Endodermal cell (in vitro differentiated cells): Measurements from ENCODE around the gene AOPEP. TPM values are rescaled to one million over a fixed set of nuclear protein-coding genes. Genes with fewer than 3 reads are reported as not detected.

ENCODE experiments used
- DNase-seq: peaks from one replicate; pipeline ENCODE4 v3.0.0-alpha.2; 2017
- H3K27ac ChIP-seq: 2 replicates; pipeline ENCODE4 v1.5.1; 2013; ENCODE audit warnings: mild to moderate bottlenecking, low read depth, low read length, moderate library complexity
- H3K27me3 ChIP-seq: 2 replicates; pipeline ENCODE4 v1.6.1; 2013; ENCODE audit warnings: mild to moderate bottlenecking, low read length, moderate library complexity; ENCODE audit not compliant: insufficient read depth, control insufficient read depth, poor library complexity, severe bottlenecking
- H3K36me3 ChIP-seq: 2 replicates; pipeline ENCODE4 v1.7.0; 2013; ENCODE audit warnings: mild to moderate bottlenecking, low read length, moderate library complexity; ENCODE audit not compliant: control insufficient read depth, insufficient read depth
- H3K4me1 ChIP-seq: one replicate; pipeline ENCODE4 v1.7.0; 2013; ENCODE audit warnings: low read length; ENCODE audit not compliant: control insufficient read depth, insufficient read depth
- H3K4me3 ChIP-seq: 2 replicates; pipeline ENCODE4 v1.5.1; 2013; ENCODE audit warnings: mild to moderate bottlenecking, low read length, moderate library complexity
- H3K9ac ChIP-seq: 2 replicates; pipeline ENCODE4 v1.6.1; 2013; ENCODE audit warnings: mild to moderate bottlenecking, low read length, moderate library complexity; ENCODE audit not compliant: poor library complexity, severe bottlenecking; ENCODE audit errors: extremely low read depth
- H3K9me3 ChIP-seq: 2 replicates; pipeline ENCODE4 v1.6.1; 2013; ENCODE audit warnings: mild to moderate bottlenecking, low read length, moderate library complexity; ENCODE audit not compliant: control insufficient read depth
- H3K27ac Mint-ChIP-seq: 2 replicates; pipeline ENCODE4 v1.8.0; 2020; ENCODE audit warnings: mixed read lengths
- H3K27me3 Mint-ChIP-seq: 2 replicates; pipeline ENCODE4 v1.8.0; 2021; ENCODE audit warnings: mild to moderate bottlenecking, mixed read lengths; ENCODE audit not compliant: insufficient read depth
- H3K36me3 Mint-ChIP-seq: 2 replicates; pipeline ENCODE4 v1.8.0; 2020; ENCODE audit warnings: low read depth, mixed read lengths
- H3K4me1 Mint-ChIP-seq: 2 replicates; pipeline ENCODE4 v1.8.0; 2020; ENCODE audit warnings: mixed read lengths
- H3K4me3 Mint-ChIP-seq: 2 replicates; pipeline ENCODE4 v1.8.0; 2020; ENCODE audit warnings: mild to moderate bottlenecking, moderate library complexity, mixed read lengths
- H3K9me3 Mint-ChIP-seq: 2 replicates; pipeline ENCODE4 v1.8.0; 2020; ENCODE audit warnings: mild to moderate bottlenecking, mixed read lengths
- CTCF ChIP-seq: fragments of 200-600 bp; sonication (generic); conservative IDR thresholded peaks from 2 replicates; pipeline ENCODE4 v1.5.0; 2021; ENCODE audit warnings: antibody characterized with exemption, mild to moderate bottlenecking
- WGBS, 2 experiments: methylation state at CpG; one replicate each; pipeline versions ENCODE4 v1.1.5 to v1.1.7; 2013; ENCODE audit warnings: missing lambda C conversion rate in 2 of 2, mixed read lengths in 1 of 2; ENCODE audit not compliant: insufficient coverage in 1 of 2, insufficient read length in 1 of 2; 5-methylcytosine and 5-hydroxymethylcytosine counted together
- total RNA-seq, 2 donors: library from RNA; stranded (reverse); fragmentation: NEBNext Ultra II Directional in 1 of 2; extraction: Animal tissue kit (Norgen Biotek cat#: 25700) in 1 of 2; gene quantifications; 2 replicates in 1 of 2; 3 replicates in 1 of 2; pipeline ENCODE4 v1.2.1, GENCODE V29; 2021

AOPEP gene
- total RNA-seq, 2 donors from 2014 or later = 23.4 to 33.7 TPM

- peaks cover 6% of the 10 kb centered on the region for H3K36me3 ChIP-seq
- no peak for TF ChIP-seq CTCF
- H3K4me1 Mint-ChIP-seq = peaks cover 6% of the 10 kb centered on the region
- no peak for DNase-seq
- no peak overlapping the region for H3K27ac ChIP-seq
- H3K9ac ChIP-seq = no peak overlapping the region
- H3K9me3 Mint-ChIP-seq = no peaks in the 10 kb centered on the region
- WGBS, 2 experiments = 92 to 93% methylated on average over 2 to 6 of the region's 6 CpGs
- no peak overlapping the region for H3K4me3 ChIP-seq
- H3K36me3 Mint-ChIP-seq = peaks cover 5% of the 10 kb centered on the region
- no peaks in the 10 kb centered on the region for H3K27me3 Mint-ChIP-seq
- no peaks in the 10 kb centered on the region for H3K9me3 ChIP-seq
- H3K27me3 ChIP-seq = no peaks in the 10 kb centered on the region
- H3K27ac Mint-ChIP-seq = no peak overlapping the region
- H3K4me3 Mint-ChIP-seq = no peak overlapping the region
- H3K4me1 ChIP-seq = no peaks in the 10 kb centered on the region
Observed at GRCh38 chr9:94782355-94783101, 56.0 kb downstream of the AOPEP start.

DNA sequence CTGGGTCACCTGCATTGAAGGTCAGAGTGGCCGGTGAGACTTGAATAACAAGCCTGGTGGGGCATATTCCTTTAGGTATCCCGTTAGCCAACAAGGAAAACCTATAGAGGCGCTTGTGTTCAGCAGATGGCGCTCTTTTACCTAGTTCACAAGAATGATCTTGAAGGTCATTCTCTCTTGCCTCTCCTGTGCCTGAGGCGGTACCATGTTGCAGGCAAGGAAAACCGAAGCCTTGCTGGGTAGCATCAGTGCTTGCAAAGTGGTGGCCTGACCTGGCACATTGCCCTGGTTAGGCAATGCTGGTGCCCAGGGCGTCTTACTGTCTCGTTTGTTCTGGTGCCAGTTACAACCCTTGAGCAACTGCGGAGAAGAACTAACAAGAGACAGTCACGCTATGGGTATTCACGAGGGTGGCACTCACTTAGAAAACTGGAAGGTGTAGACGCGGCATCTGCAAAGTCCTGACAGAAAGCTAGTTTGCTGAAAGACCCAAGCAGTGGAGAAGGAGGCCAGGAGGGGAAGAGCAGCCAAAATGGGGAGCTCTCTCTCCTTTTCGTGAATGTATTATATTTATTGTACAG lies 56.7 kb downstream of the AOPEP start:
- Mint-ChIP-seq H3K4me3 (no peak overlapping the region), H3K36me3 (peaks cover 4% of the 10 kb centered on the region), H3K4me1 (peaks cover 6% of the 10 kb centered on the region), H3K27ac (no peak overlapping the region), H3K27me3 (no peaks in the 10 kb centered on the region), H3K9me3 (no peaks in the 10 kb centered on the region)
- TF ChIP-seq CTCF = peak; percentile 87
- WGBS, 2 experiments = 61 to 64% methylated on average over 13 of the region's 14 CpGs
- H3K27me3 ChIP-seq = no peaks in the 10 kb centered on the region
- DNase-seq = peak; percentile 85
- no peaks in the 10 kb centered on the region for H3K36me3 ChIP-seq
- no peak overlapping the region for H3K4me3 ChIP-seq
- H3K9ac ChIP-seq = no peak overlapping the region
- H3K27ac ChIP-seq = no peak overlapping the region
- no peaks in the 10 kb centered on the region for H3K9me3 ChIP-seq
- H3K4me1 ChIP-seq = no peaks in the 10 kb centered on the region

GRCh38 chr9:94783928-94784327 lies 57.4 kb downstream of the AOPEP start:
- Mint-ChIP-seq H3K36me3 (no peaks in the 10 kb centered on the region), H3K27ac (no peak overlapping the region), H3K27me3 (no peaks in the 10 kb centered on the region), H3K4me1 (peaks cover 6% of the 10 kb centered on the region), H3K9me3 (no peaks in the 10 kb centered on the region), H3K4me3 (no peak overlapping the region)
- H3K4me3 ChIP-seq = no peak overlapping the region
- H3K9me3 ChIP-seq = no peaks in the 10 kb centered on the region
- DNase-seq = no peak
- H3K27ac ChIP-seq = no peak overlapping the region
- whole genome bisulfite sequencing, 2 experiments = 91 to 100% methylated on average over 2 of the region's 2 CpGs
- TF ChIP-seq CTCF = no peak
- H3K4me1 ChIP-seq = no peaks in the 10 kb centered on the region
- H3K27me3 ChIP-seq = no peaks in the 10 kb centered on the region
- H3K36me3 ChIP-seq = no peaks in the 10 kb centered on the region
- no peak overlapping the region for H3K9ac ChIP-seq
